ENCODE measurements around the gene S100PBP. TPM values are rescaled to one million over a fixed set of nuclear protein-coding genes. Genes with fewer than 3 reads are reported as not detected.

S100PBP gene
- total RNA-seq, 3 donors from 2014 or later = 25.0 to 49.0 (median 29.5) TPM

- H3K36me3 ChIP-seq = peaks cover 6% of the 10 kb centered on the region
- intact Hi-C loops (cut with DNase I; ENCODE audit: low total_unique reads) = no loop called here
Measured at GRCh38 chr1:32858136-32858535, 40.7 kb downstream of the S100PBP start.

GRCh38 chr1:32858791-32859190 is 41.3 kb downstream of the S100PBP start:
- intact Hi-C loops (cut with DNase I; ENCODE audit: low total_unique reads) = no loop called here
- H3K27ac ChIP-seq = no peak overlapping the region
- no peaks in the 10 kb centered on the region for H3K9me3 ChIP-seq
- no peak for DNase-seq (ENCODE audit: low spot score in 2 of 2)
- no peaks in the 10 kb centered on the region for H3K27me3 ChIP-seq
- H3K36me3 ChIP-seq = peaks cover 6% of the 10 kb centered on the region
- no peak overlapping the region for H3K4me3 ChIP-seq
- H3K4me1 ChIP-seq = no peaks in the 10 kb centered on the region
- TF ChIP-seq POLR2AphosphoS5 (IDR thresholded peaks at IDR 0.05) (no peak), POLR2A (IDR thresholded peaks at IDR 0.05) (no peak)
- TF ChIP-seq, protein P1, sequence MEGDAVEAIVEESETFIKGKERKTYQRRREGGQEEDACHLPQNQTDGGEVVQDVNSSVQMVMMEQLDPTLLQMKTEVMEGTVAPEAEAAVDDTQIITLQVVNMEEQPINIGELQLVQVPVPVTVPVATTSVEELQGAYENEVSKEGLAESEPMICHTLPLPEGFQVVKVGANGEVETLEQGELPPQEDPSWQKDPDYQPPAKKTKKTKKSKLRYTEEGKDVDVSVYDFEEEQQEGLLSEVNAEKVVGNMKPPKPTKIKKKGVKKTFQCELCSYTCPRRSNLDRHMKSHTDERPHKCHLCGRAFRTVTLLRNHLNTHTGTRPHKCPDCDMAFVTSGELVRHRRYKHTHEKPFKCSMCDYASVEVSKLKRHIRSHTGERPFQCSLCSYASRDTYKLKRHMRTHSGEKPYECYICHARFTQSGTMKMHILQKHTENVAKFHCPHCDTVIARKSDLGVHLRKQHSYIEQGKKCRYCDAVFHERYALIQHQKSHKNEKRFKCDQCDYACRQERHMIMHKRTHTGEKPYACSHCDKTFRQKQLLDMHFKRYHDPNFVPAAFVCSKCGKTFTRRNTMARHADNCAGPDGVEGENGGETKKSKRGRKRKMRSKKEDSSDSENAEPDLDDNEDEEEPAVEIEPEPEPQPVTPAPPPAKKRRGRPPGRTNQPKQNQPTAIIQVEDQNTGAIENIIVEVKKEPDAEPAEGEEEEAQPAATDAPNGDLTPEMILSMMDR (IDR thresholded peaks at IDR 0.05) = no peak

More at GRCh38 chr1:32858136-32858535, 40.7 kb downstream of the S100PBP start:
- no peak for DNase-seq (ENCODE audit: low spot score in 2 of 2)
- Histone ChIP-seq H3K4me1 (no peaks in the 10 kb centered on the region), H3K27me3 (no peaks in the 10 kb centered on the region), H3K9me3 (no peaks in the 10 kb centered on the region), H3K27ac (no peak overlapping the region), H3K4me3 (no peak overlapping the region)
- TF ChIP-seq POLR2A (IDR thresholded peaks at IDR 0.05) (no peak), POLR2AphosphoS5 (IDR thresholded peaks at IDR 0.05) (no peak)
- TF ChIP-seq, protein P1 (IDR thresholded peaks at IDR 0.05) = no peak

GRCh38 chr1:32859915-32860314 is 42.5 kb downstream of the S100PBP start:
- intact Hi-C loops (cut with DNase I; ENCODE audit: low total_unique reads) = no loop called here
- Histone ChIP-seq H3K9me3 (no peaks in the 10 kb centered on the region), H3K4me3 (no peak overlapping the region), H3K27me3 (no peaks in the 10 kb centered on the region), H3K36me3 (peaks cover 6% of the 10 kb centered on the region), H3K4me1 (no peaks in the 10 kb centered on the region), H3K27ac (no peak overlapping the region)
- TF ChIP-seq, protein P1 (IDR thresholded peaks at IDR 0.05) = no peak
- no peak for TF ChIP-seq POLR2A (IDR thresholded peaks at IDR 0.05)
- TF ChIP-seq POLR2AphosphoS5 (IDR thresholded peaks at IDR 0.05) = no peak
- no peak for DNase-seq (ENCODE audit: low spot score in 2 of 2)

DNA sequence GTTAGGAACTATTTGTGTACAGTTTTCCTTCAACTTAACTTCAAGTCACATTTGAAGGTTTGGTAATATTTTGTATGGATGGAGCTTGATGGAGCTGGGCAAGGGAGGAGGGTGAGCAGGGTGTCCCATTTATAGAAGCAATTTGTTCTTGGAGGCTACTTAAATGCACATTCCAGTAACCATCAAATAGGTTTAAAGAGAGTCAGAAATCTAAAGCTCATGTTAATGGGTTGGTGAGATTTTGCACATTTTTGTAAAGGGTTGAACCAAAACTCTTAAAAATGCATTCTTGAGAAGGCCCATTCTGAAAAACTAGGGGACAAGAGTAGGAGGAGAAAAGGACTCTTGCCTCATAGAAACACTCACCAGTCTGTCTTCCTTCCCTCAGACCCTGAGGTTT is 43.1 kb downstream of the S100PBP start:
- no peak for TF ChIP-seq POLR2A (IDR thresholded peaks at IDR 0.05)
- TF ChIP-seq POLR2AphosphoS5 (IDR thresholded peaks at IDR 0.05) = no peak
- TF ChIP-seq, protein P1 (IDR thresholded peaks at IDR 0.05) = no peak
- no peak overlapping the region for H3K4me3 ChIP-seq
- H3K4me1 ChIP-seq = no peaks in the 10 kb centered on the region
- H3K36me3 ChIP-seq = peaks cover 6% of the 10 kb centered on the region
- H3K27me3 ChIP-seq = no peaks in the 10 kb centered on the region
- no peak overlapping the region for H3K27ac ChIP-seq
- intact Hi-C loops (cut with DNase I; ENCODE audit: low total_unique reads) = no loop called here
- H3K9me3 ChIP-seq = no peaks in the 10 kb centered on the region
- DNase-seq (ENCODE audit: low spot score in 2 of 2) = no peak

- Histone ChIP-seq H3K4me1 (no peaks in the 10 kb centered on the region), H3K36me3 (no peaks in the 10 kb centered on the region), H3K4me3 (no peak overlapping the region), H3K9me3 (no peaks in the 10 kb centered on the region), H3K27me3 (no peaks in the 10 kb centered on the region), H3K27ac (peak overlapping the region in 1 of 2 donors; percentile 2)
- intact Hi-C loops (cut with DNase I; ENCODE audit: low total_unique reads) = no loop called here
- DNase-seq (ENCODE audit: low spot score in 2 of 2) = no peak
- TF ChIP-seq POLR2A (IDR thresholded peaks at IDR 0.05) = no peak
- no peak for TF ChIP-seq POLR2AphosphoS5 (IDR thresholded peaks at IDR 0.05)
- TF ChIP-seq, protein P1 (IDR thresholded peaks at IDR 0.05) = no peak
Measured at GRCh38 chr1:32861904-32862695, 44.6 kb downstream of the S100PBP start.

Measured in breast epithelium (tissue), 4 donors.